ENCODE results near the gene SLC35G3.

Gene SLC35G3

DNA sequence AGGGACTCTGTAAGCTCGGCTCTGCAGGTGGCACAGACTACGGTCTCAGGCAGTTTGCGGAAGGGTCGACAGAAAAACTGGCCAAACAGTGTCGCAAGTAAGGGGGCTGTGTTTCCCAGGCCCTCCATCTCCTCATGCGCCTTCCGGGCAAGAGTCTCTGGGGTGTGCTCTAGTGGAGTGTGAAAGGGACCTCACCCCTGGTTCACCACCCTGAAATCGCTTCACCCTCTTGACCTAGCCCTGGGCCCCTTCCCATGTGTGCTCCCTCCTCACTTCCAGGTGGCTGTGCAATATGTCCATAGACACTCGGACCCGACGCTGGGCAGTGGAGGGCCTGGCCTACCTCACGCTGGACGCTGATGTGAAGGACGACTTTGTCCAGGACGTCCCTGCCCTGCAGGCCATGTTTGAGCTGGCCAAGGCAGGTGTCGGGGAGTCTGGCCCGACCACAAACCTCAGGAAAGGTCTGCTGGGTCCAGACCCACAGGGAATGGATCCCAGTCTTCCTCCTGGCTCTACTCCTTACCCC is 24.3 kb downstream of the SLC35G3 start:
- Histone ChIP-seq H3K27ac (ENCODE audit: low read depth, low read length) (no peak overlapping the region), H3K27me3 (ENCODE audit: control insufficient read depth in 1 of 2, insufficient read depth in 2 of 2, low read length in 2 of 2) (peaks cover 0 to 2% of the 10 kb centered on the region in 2 donors), H3K4me3 (ENCODE audit: low read depth in 1 of 2, low read length in 2 of 2) (no peak overlapping the region), H3K4me1 (ENCODE audit: control insufficient read depth in 1 of 2, insufficient read depth in 2 of 2, low read length in 2 of 2) (peaks cover 0 to 3% of the 10 kb centered on the region in 2 donors), H3K9ac (ENCODE audit: low read depth in 1 of 2, low read length in 2 of 2) (no peak overlapping the region), H3K36me3 (ENCODE audit: control insufficient read depth in 1 of 2, insufficient read depth in 2 of 2, low read length in 2 of 2) (no peaks in the 10 kb centered on the region), H3K9me3 (ENCODE audit: control insufficient read depth in 1 of 2, low read length in 2 of 2) (no peaks in the 10 kb centered on the region)

DNA sequence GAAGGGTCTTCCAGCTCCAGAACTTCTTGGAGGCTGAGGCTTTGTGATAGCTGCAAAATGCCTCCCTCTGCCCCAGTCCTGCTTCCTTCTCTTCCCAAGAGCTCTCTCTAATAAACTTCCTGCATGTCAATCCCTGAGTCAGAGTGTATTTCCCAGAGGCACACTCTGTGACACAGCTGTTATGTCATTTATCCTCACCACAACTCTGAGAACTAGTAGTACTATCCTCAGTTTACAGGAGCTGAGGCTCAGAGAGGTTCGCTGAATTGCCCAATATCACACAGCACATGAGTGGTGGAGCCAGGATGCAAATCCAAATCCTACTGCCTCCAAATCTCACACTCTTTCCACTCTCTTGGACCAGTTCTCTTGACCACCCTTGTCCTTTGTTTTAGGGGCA is 26.5 kb downstream of the SLC35G3 start:
- H3K4me1 ChIP-seq (ENCODE audit: control insufficient read depth in 1 of 2, insufficient read depth in 2 of 2, low read length in 2 of 2), result peaks cover 0 to 3% of the 10 kb centered on the region in 2 donors
- H3K9me3 ChIP-seq (ENCODE audit: control insufficient read depth in 1 of 2, low read length in 2 of 2), result no peaks in the 10 kb centered on the region
- no peak overlapping the region for H3K9ac ChIP-seq (ENCODE audit: low read depth in 1 of 2, low read length in 2 of 2)
- no peak overlapping the region for H3K4me3 ChIP-seq (ENCODE audit: low read depth in 1 of 2, low read length in 2 of 2)
- H3K36me3 ChIP-seq (ENCODE audit: control insufficient read depth in 1 of 2, insufficient read depth in 2 of 2, low read length in 2 of 2), result no peaks in the 10 kb centered on the region
- no peak overlapping the region for H3K27ac ChIP-seq (ENCODE audit: low read depth, low read length)
- H3K27me3 ChIP-seq (ENCODE audit: control insufficient read depth in 1 of 2, insufficient read depth in 2 of 2, low read length in 2 of 2), result peaks cover 0 to 2% of the 10 kb centered on the region in 2 donors

DNA sequence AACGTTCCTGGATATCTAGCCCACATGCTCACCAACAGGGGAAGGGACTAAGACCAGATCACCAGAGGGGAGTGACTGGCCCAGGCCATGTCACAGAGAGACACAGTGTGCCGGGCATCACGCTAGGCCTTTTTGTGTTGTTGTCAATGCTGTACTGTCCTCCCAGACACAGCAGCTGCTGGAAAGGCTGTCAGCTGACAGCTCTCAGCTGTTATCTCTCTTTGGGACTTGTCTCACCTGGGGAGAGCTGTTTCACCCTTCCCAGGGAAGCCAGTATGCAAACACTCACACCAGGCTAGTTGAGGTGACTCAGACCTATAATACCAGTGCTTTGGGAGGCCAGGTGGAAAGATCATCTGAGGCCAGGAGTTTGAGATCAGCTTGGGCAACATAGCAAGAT is 27.1 kb downstream of the SLC35G3 start:
- Histone ChIP-seq H3K36me3 (ENCODE audit: control insufficient read depth in 1 of 2, insufficient read depth in 2 of 2, low read length in 2 of 2) (no peaks in the 10 kb centered on the region), H3K9ac (ENCODE audit: low read depth in 1 of 2, low read length in 2 of 2) (no peak overlapping the region), H3K9me3 (ENCODE audit: control insufficient read depth in 1 of 2, low read length in 2 of 2) (no peaks in the 10 kb centered on the region), H3K27ac (ENCODE audit: low read depth, low read length) (no peak overlapping the region), H3K27me3 (ENCODE audit: control insufficient read depth in 1 of 2, insufficient read depth in 2 of 2, low read length in 2 of 2) (peaks cover 0 to 2% of the 10 kb centered on the region in 2 donors), H3K4me1 (ENCODE audit: control insufficient read depth in 1 of 2, insufficient read depth in 2 of 2, low read length in 2 of 2) (peaks cover 0 to 3% of the 10 kb centered on the region in 2 donors), H3K4me3 (ENCODE audit: low read depth in 1 of 2, low read length in 2 of 2) (no peak overlapping the region)

DNA sequence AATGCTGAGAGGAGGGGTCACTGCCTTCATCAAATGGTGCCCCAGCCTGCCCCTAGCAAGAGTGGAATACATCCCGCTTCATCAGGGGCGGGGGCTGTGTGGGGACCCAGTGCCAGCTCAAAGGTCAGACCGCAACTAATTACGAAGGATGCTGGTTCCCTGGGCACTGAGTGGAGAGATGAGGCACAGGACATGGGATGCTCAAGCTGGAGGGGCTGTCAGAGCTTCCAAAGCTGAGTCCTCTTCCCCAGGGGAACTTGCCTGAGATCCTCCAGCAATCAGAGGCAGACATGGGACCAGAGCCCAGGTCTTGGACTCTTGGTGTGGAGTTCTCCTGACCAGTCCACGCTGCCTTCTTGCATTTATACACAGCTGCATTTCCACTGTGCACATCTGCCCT is 27.7 kb downstream of the SLC35G3 start:
- peaks cover 0 to 2% of the 10 kb centered on the region in 2 donors for H3K27me3 ChIP-seq (ENCODE audit: control insufficient read depth in 1 of 2, insufficient read depth in 2 of 2, low read length in 2 of 2)
- no peak overlapping the region for H3K9ac ChIP-seq (ENCODE audit: low read depth in 1 of 2, low read length in 2 of 2)
- no peaks in the 10 kb centered on the region for H3K9me3 ChIP-seq (ENCODE audit: control insufficient read depth in 1 of 2, low read length in 2 of 2)
- H3K4me1 ChIP-seq (ENCODE audit: control insufficient read depth in 1 of 2, insufficient read depth in 2 of 2, low read length in 2 of 2), result no peaks in the 10 kb centered on the region
- H3K36me3 ChIP-seq (ENCODE audit: control insufficient read depth in 1 of 2, insufficient read depth in 2 of 2, low read length in 2 of 2), result no peaks in the 10 kb centered on the region
- H3K27ac ChIP-seq (ENCODE audit: low read depth, low read length), result no peak overlapping the region
- H3K4me3 ChIP-seq (ENCODE audit: low read depth in 1 of 2, low read length in 2 of 2), result no peak overlapping the region

DNA sequence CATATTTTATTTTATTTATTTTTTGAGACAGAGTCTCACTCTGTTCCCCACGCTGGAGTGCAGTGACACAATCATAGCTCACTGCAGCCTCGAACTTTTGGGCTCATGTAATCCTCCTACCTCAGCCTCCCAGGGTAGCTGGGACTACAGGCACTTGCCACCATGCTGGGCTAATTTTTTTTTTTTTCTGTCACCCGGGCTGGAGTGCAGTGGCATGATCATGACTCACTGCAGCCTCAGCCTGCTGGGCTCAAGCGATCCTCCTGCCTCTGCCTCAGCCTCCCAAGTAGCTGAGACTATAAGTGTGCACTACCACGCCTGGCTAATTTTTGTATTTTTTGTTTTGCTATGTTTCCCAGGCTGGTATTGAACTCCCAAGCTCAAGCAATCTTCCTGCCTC is 29.5 kb downstream of the SLC35G3 start:
- Histone ChIP-seq H3K4me3 (ENCODE audit: low read depth in 1 of 2, low read length in 2 of 2) (no peak overlapping the region), H3K9me3 (ENCODE audit: control insufficient read depth in 1 of 2, low read length in 2 of 2) (no peaks in the 10 kb centered on the region), H3K27me3 (ENCODE audit: control insufficient read depth in 1 of 2, insufficient read depth in 2 of 2, low read length in 2 of 2) (peaks cover 0 to 2% of the 10 kb centered on the region in 2 donors), H3K4me1 (ENCODE audit: control insufficient read depth in 1 of 2, insufficient read depth in 2 of 2, low read length in 2 of 2) (no peaks in the 10 kb centered on the region), H3K9ac (ENCODE audit: low read depth in 1 of 2, low read length in 2 of 2) (no peak overlapping the region), H3K36me3 (ENCODE audit: control insufficient read depth in 1 of 2, insufficient read depth in 2 of 2, low read length in 2 of 2) (no peaks in the 10 kb centered on the region), H3K27ac (ENCODE audit: low read depth, low read length) (no peak overlapping the region)

DNA sequence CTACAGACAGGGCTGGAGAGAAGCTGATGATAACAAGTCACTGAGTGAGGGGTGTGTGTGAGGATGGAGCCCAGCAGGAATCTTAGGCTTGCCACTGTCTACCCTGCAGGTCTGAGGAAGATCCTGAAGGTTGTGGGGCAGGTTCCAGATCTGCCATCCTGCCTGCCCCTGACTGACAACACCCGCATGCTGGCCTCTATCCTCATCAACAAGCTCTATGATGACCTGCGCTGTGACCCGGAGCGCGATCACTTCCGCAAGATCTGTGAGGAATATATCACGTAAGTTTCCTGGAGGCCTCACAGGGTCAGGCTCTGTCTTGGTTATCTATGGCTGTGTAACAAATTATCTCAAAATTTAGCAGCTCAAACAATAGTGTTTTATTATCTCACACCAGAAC is 30.3 kb downstream of the SLC35G3 start:
- H3K36me3 ChIP-seq (ENCODE audit: control insufficient read depth in 1 of 2, insufficient read depth in 2 of 2, low read length in 2 of 2), result no peaks in the 10 kb centered on the region

DNA sequence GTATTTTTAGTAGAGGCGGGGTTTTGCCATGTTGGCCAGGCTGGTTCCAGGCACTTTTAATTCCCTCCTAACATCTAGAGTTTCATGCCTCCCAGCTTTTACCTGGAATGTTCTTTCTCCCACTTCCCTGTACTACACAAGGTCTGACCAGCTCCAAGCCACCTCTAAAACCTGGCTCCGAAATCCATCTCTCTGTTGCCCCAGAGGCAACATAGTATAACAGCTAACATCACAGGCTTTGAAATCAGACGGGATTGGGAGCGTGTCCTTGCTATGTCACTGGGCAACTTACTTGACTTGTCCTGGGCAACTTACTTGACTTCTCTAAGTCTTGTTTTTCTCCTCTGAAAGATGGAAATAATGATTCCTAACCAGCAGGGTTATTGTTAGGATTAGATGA is 31.4 kb downstream of the SLC35G3 start:
- Histone ChIP-seq H3K27me3 (ENCODE audit: control insufficient read depth in 1 of 2, insufficient read depth in 2 of 2, low read length in 2 of 2) (peaks cover 0 to 2% of the 10 kb centered on the region in 2 donors), H3K4me3 (ENCODE audit: low read depth in 1 of 2, low read length in 2 of 2) (no peak overlapping the region), H3K4me1 (ENCODE audit: control insufficient read depth in 1 of 2, insufficient read depth in 2 of 2, low read length in 2 of 2) (no peaks in the 10 kb centered on the region), H3K36me3 (ENCODE audit: control insufficient read depth in 1 of 2, insufficient read depth in 2 of 2, low read length in 2 of 2) (no peaks in the 10 kb centered on the region), H3K9me3 (ENCODE audit: control insufficient read depth in 1 of 2, low read length in 2 of 2) (no peaks in the 10 kb centered on the region), H3K9ac (ENCODE audit: low read depth in 1 of 2, low read length in 2 of 2) (no peak overlapping the region), H3K27ac (ENCODE audit: low read depth, low read length) (no peak overlapping the region)

More for the DNA sequence above, 30.3 kb downstream of the SLC35G3 start:
- H3K4me3 ChIP-seq (ENCODE audit: low read depth in 1 of 2, low read length in 2 of 2), result no peak overlapping the region
- H3K27ac ChIP-seq (ENCODE audit: low read depth, low read length), result no peak overlapping the region
- H3K9me3 ChIP-seq (ENCODE audit: control insufficient read depth in 1 of 2, low read length in 2 of 2), result no peaks in the 10 kb centered on the region
- peaks cover 0 to 2% of the 10 kb centered on the region in 2 donors for H3K27me3 ChIP-seq (ENCODE audit: control insufficient read depth in 1 of 2, insufficient read depth in 2 of 2, low read length in 2 of 2)
- H3K9ac ChIP-seq (ENCODE audit: low read depth in 1 of 2, low read length in 2 of 2), result no peak overlapping the region
- no peaks in the 10 kb centered on the region for H3K4me1 ChIP-seq (ENCODE audit: control insufficient read depth in 1 of 2, insufficient read depth in 2 of 2, low read length in 2 of 2)

DNA sequence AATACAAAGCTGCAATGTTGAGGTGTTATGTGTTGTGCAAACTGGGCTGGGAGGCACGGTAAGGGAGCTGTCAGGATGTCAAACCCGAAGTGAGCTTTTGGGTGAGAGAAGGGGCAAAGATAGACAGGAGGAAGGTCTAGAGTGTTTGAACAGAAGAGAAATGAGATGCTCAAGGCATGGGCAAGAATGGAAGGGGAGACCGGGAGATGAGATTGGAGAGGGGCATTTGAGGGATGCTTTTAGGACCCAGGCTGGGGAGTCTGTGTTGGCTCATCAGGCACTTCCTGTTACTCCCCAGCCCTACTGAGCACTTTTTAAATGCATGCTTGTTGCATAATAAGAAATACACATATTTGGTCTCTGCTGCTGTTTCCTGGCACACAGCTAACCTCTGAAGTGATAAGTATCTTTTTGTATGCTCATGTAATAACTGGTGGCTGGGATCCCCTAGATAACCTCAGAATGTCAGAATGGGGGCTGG is 32.9 kb downstream of the SLC35G3 start:
- Histone ChIP-seq H3K27me3 (ENCODE audit: control insufficient read depth in 1 of 2, insufficient read depth in 2 of 2, low read length in 2 of 2) (no peaks in the 10 kb centered on the region), H3K9me3 (ENCODE audit: control insufficient read depth in 1 of 2, low read length in 2 of 2) (no peaks in the 10 kb centered on the region), H3K36me3 (ENCODE audit: control insufficient read depth in 1 of 2, insufficient read depth in 2 of 2, low read length in 2 of 2) (no peaks in the 10 kb centered on the region), H3K27ac (ENCODE audit: low read depth, low read length) (no peak overlapping the region), H3K4me1 (ENCODE audit: control insufficient read depth in 1 of 2, insufficient read depth in 2 of 2, low read length in 2 of 2) (no peaks in the 10 kb centered on the region), H3K4me3 (ENCODE audit: low read depth in 1 of 2, low read length in 2 of 2) (no peak overlapping the region), H3K9ac (ENCODE audit: low read depth in 1 of 2, low read length in 2 of 2) (no peak overlapping the region)

DNA sequence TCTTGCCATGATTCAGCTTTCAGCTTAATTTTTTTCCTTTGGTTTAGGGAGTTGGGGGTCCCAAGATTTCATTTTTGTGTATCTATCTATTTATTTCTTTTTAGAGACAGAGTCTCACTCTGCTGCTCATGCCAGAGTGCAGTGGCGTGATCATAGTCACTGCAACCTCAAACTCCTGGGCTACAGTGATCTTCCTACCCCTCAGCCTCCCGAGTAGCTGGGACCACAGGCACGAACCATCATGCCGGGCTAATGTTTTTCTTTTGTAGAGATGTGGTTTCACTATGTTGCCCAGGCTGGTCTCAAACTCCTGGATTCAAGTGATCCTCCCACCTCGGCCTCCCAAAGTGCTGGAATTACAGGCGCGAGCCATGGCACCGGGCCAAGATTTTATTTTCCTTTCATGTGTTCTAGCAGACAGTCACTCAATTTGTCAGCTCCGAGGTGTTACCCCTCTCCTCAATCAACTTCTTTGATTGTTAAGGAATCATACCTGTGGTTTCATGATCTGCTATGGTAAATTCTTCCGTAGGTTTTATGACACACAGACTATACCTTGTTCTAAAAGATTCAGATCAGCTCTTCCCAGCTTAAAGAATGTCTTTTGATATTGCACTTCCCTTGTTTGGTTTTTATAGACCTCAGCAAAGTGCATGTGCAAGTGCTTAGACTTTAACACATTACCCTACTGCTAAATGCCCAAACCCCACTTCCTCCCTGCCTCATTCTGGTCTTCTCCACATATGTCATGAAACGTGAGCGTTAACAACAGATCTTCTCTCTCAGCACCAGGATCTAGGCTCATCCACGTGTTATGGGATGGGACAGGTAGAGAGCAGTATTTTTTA is 33.6 kb downstream of the SLC35G3 start:
- H3K36me3 ChIP-seq (ENCODE audit: control insufficient read depth in 1 of 2, insufficient read depth in 2 of 2, low read length in 2 of 2), result no peaks in the 10 kb centered on the region

DNA sequence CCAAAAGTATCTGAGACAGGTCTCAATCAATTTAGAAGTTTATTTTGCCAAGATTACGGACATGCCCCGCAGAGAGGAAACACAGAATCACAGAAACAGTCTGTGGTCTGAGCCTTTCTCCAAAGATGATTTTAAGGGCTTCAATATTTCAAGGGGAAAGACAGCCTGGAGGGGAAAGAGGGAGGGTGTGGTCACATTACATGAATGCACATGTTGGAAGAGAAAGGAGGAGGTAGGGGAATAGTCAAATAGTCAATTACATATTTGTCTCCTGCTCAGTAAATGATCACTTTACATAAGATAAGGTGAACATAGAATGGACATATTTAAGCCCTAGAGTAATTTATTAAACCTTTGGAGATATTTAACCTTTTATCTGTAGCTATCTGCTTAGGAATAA is 34.3 kb downstream of the SLC35G3 start:
- Histone ChIP-seq H3K4me3 (ENCODE audit: low read depth in 1 of 2, low read length in 2 of 2) (no peak overlapping the region), H3K9ac (ENCODE audit: low read depth in 1 of 2, low read length in 2 of 2) (no peak overlapping the region), H3K27ac (ENCODE audit: low read depth, low read length) (no peak overlapping the region), H3K4me1 (ENCODE audit: control insufficient read depth in 1 of 2, insufficient read depth in 2 of 2, low read length in 2 of 2) (no peaks in the 10 kb centered on the region), H3K9me3 (ENCODE audit: control insufficient read depth in 1 of 2, low read length in 2 of 2) (no peaks in the 10 kb centered on the region), H3K36me3 (ENCODE audit: control insufficient read depth in 1 of 2, insufficient read depth in 2 of 2, low read length in 2 of 2) (no peaks in the 10 kb centered on the region), H3K27me3 (ENCODE audit: control insufficient read depth in 1 of 2, insufficient read depth in 2 of 2, low read length in 2 of 2) (no peaks in the 10 kb centered on the region)

More for the DNA sequence above, 33.6 kb downstream of the SLC35G3 start:
- H3K9ac ChIP-seq (ENCODE audit: low read depth in 1 of 2, low read length in 2 of 2), result no peak overlapping the region
- no peak overlapping the region for H3K27ac ChIP-seq (ENCODE audit: low read depth, low read length)
- H3K27me3 ChIP-seq (ENCODE audit: control insufficient read depth in 1 of 2, insufficient read depth in 2 of 2, low read length in 2 of 2), result no peaks in the 10 kb centered on the region
- no peaks in the 10 kb centered on the region for H3K9me3 ChIP-seq (ENCODE audit: control insufficient read depth in 1 of 2, low read length in 2 of 2)
- no peaks in the 10 kb centered on the region for H3K4me1 ChIP-seq (ENCODE audit: control insufficient read depth in 1 of 2, insufficient read depth in 2 of 2, low read length in 2 of 2)
- H3K4me3 ChIP-seq (ENCODE audit: low read depth in 1 of 2, low read length in 2 of 2), result no peak overlapping the region

Measured in duodenal mucosa (tissue), 2 donors.